GM12878 (cell line): ENCODE measurements around the gene PTCD2. TPM values are rescaled to one million over a fixed set of nuclear protein-coding genes. Genes with fewer than 3 reads are reported as not detected.

Experiments used
- ATAC-seq: fragments of 200-7000 bp; cut with Tn5 transposase; 3 replicates; pipeline ENCODE4 v1.9.1; 2020; ENCODE audit warnings: mild to moderate bottlenecking, moderate library complexity
- BruUV-seq: library from RNA; stranded (reverse); fragments of 400-500 nt; replicated peaks from 2 replicates; lab custom pipeline; 2021; lab: Mats Ljungman, UMichigan
- CTCF ChIA-PET: fragments of 300-600 bp; sonication (Branson Sonifier 250); formaldehyde crosslinking; extraction: SDS; loops from one replicate; lab custom pipeline; 2021; ENCODE audit warnings: inconsistent platforms; lab: Yijun Ruan, JAX
- POLR2A ChIA-PET: fragments of 350-600 bp; formaldehyde crosslinking; extraction: SDS; loops from one replicate; lab custom pipeline; 2021; ENCODE audit warnings: inconsistent platforms; lab: Charles Lee
- RAD21 ChIA-PET: fragments of 300-600 bp; sonication (Branson Sonifier 250); formaldehyde crosslinking; loops from one replicate; lab custom pipeline; 2023; ENCODE audit warnings: antibody characterized with exemption; ENCODE audit not compliant: unreplicated experiment; lab: Charles Lee
- SMC1A ChIA-PET: fragments of 300-600 bp; sonication (Branson Sonifier 250); formaldehyde crosslinking; loops from one replicate; lab custom pipeline; 2023; ENCODE audit not compliant: unreplicated experiment, uncharacterized antibody; lab: Charles Lee
- DNase-seq: peaks from one replicate; pipeline ENCODE4 v3.0.0-alpha.2; 2011; ENCODE audit warnings: low read depth, low spot score
- FAIRE-seq: peaks from 3 replicates; lab custom pipeline; 2011; peaks lifted over from hg19 to GRCh38; lab: Jason Lieb, UNC
- H2AFZ ChIP-seq: 2 replicates; pipeline ENCODE4 v1.6.0; 2011; ENCODE audit warnings: low read depth, low read length, control low read depth; ENCODE audit not compliant: control insufficient read depth
- H3K27ac ChIP-seq: 2 replicates; pipeline ENCODE4 v1.5.1; 2011; ENCODE audit warnings: control low read depth; ENCODE audit not compliant: control insufficient read depth, insufficient read depth
- H3K27me3 ChIP-seq, 2 experiments: replicated peaks in 1 of 2; 2 replicates each; pipeline versions ENCODE4 v1.6.0 to v1.6.1; 2011; ENCODE audit warnings: low read length in 1 of 2; ENCODE audit not compliant: control insufficient read depth in 2 of 2, insufficient read depth in 2 of 2
- H3K36me3 ChIP-seq, 2 experiments: 2 replicates each; pipeline ENCODE4 v1.5.1; 2011; ENCODE audit warnings: low read length in 1 of 2; ENCODE audit not compliant: control insufficient read depth in 2 of 2, insufficient read depth in 2 of 2
- H3K4me1 ChIP-seq: 2 replicates; pipeline ENCODE4 v1.6.1; 2011; ENCODE audit warnings: mild to moderate bottlenecking, low read length, moderate library complexity, mixed read lengths; ENCODE audit not compliant: control insufficient read depth, insufficient read depth
- H3K4me2 ChIP-seq: 2 replicates; pipeline ENCODE4 v1.6.0; 2011; ENCODE audit warnings: control low read depth; ENCODE audit not compliant: control insufficient read depth, insufficient read depth
- H3K4me3 ChIP-seq: fragments of 200-600 bp; sonication (generic); 2 replicates; pipeline ENCODE4 v1.5.1; 2016
- H3K79me2 ChIP-seq: 2 replicates; pipeline ENCODE4 v1.6.0; 2011; ENCODE audit warnings: low read length; ENCODE audit not compliant: control insufficient read depth, insufficient read depth
- H3K9ac ChIP-seq: 2 replicates; pipeline ENCODE4 v1.8.0; 2011; ENCODE audit warnings: low read length, control low read depth, mixed read lengths; ENCODE audit not compliant: control insufficient read depth, insufficient read depth
- H3K9me3 ChIP-seq: replicated peaks from 3 replicates; pipeline ENCODE4 v1.5.1; 2011; ENCODE audit warnings: mild to moderate bottlenecking, low read length; ENCODE audit not compliant: control insufficient read depth, insufficient read depth
- H4K20me1 ChIP-seq: 2 replicates; pipeline ENCODE4 v1.6.0; 2011; ENCODE audit not compliant: control insufficient read depth, insufficient read depth
- BACH1 ChIP-seq: fragments of 450-650 bp; IDR thresholded peaks from 2 replicates; pipeline ENCODE4 v1.6.1; 2017; ENCODE audit warnings: mild to moderate bottlenecking, borderline replicate concordance
- CBX5 ChIP-seq: sonication (generic); IDR thresholded peaks from 2 replicates; pipeline ENCODE4 v1.6.1; 2016; ENCODE audit warnings: low read depth, moderate library complexity, mild to moderate bottlenecking, inconsistent platforms
- CHD4 ChIP-seq: fragments of 200-600 bp; sonication (generic); IDR thresholded peaks from 2 replicates; pipeline ENCODE4 v1.6.1; 2016; ENCODE audit warnings: mild to moderate bottlenecking
- POLR2AphosphoS2 ChIP-seq: IDR thresholded peaks from 2 replicates; pipeline ENCODE4 v1.6.1; 2011; ENCODE audit warnings: low read depth, mild to moderate bottlenecking, low read length, improper control_type of control experiment, moderate library complexity
- WGBS: methylation state at CpG from one replicate; pipeline ENCODE4 v1.1.6; 2016; ENCODE audit warnings: low lambda C conversion rate; ENCODE audit not compliant: insufficient replicate concordance, insufficient coverage; ENCODE audit errors: missing lambda C conversion rate; 5-methylcytosine and 5-hydroxymethylcytosine counted together
- in situ Hi-C: fragments of 300-500 bp; cut with MboI; formaldehyde crosslinking; loops from 9 replicates; pipeline ENCODE4 v1.14.3; 2018; ENCODE audit warnings: mixed read lengths
- intact Hi-C: fragments of 100-400 bp; cut with micrococcal nuclease; formaldehyde crosslinking; loops from one replicate; pipeline ENCODE4 v1.14.2; 2022; ENCODE audit not compliant: unreplicated experiment
- polyA plus RNA-seq, 11 experiments: library from polyadenylated mRNA; depleted of rRNA in 4 of 11; unstranded in 6 of 11; stranded (reverse) in 5 of 11; fragments of >200 nt; fragmentation: Nextera tagmentation in 4 of 11; fragmentation: Illumina TruSeq in 1 of 11; extraction: Ambion mirVana in 4 of 11; extraction: Trizol in 1 of 11; gene quantifications; 1 replicate in 1 of 11; 2 replicates in 10 of 11; pipeline versions ENCODE4 v1.2.1 to v1.2.3, GENCODE V29; 2011 to 2016; ENCODE audit warnings: inconsistent platforms in 2 of 11, missing spikeins in 2 of 11, low read depth in 1 of 11
- total RNA-seq, 4 experiments: library from RNA; depleted of rRNA in 3 of 4; stranded (reverse); fragments of >200 nt in 3 of 4; fragmentation: Illumina TruSeq in 1 of 4; extraction: Trizol in 1 of 4; gene quantifications; 2 replicates each; pipeline versions ENCODE4 v1.2.1 to v1.2.3, GENCODE V29; 2013 to 2021
- TF ChIP-seq, protein P1 (sequence below): IDR thresholded peaks from 2 replicates; pipeline ENCODE4 v1.6.1; 2012; ENCODE audit warnings: low read length, inconsistent platforms
- TF ChIP-seq, protein P2 (sequence below), 3 experiments: IDR thresholded peaks in 2 of 3; conservative IDR thresholded peaks in 1 of 3; 2 replicates each; pipeline ENCODE4 v1.5.1; 2011; ENCODE audit warnings: low read depth in 3 of 3, low read length in 3 of 3, mild to moderate bottlenecking in 3 of 3, control low read depth in 2 of 3, moderate library complexity in 2 of 3, inconsistent platforms in 1 of 3, mixed read lengths in 1 of 3; ENCODE audit not compliant: control insufficient read depth in 2 of 3, insufficient read depth in 1 of 3; ENCODE audit errors: extremely low read depth in 1 of 3
- TF ChIP-seq, protein P3 (sequence below): fragments of 450-650 bp; IDR thresholded peaks from 2 replicates; pipeline ENCODE4 v1.6.1; 2016; ENCODE audit warnings: mild to moderate bottlenecking

The PTCD2 gene
- total and polyA plus RNA-seq, 10 of the 15 experiments (the other 5 are each of a cell fraction or from before 2014, with no cell fraction given) = 8.7 to 15.0 (median 11.9) TPM

DNA sequence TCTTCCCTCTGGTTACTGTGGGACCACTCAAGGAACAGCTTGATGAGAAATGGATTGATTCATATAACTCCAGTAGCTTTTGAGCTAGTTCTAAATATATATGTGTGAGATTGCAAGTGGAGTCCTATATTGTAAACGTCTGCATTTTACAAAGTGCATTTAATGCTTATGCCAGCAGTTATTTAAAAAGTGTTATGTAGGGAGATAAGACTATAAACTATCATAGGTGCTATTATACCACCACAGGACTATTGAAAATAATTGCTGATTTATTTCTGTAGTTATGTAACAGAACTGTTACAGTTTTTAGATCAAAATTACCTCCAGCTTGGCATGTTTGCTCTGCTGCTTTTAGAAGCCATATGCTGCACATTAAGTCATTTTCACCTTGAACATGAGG lies 36.2 kb downstream of the PTCD2 start:
- Histone ChIP-seq H3K27me3 (no peaks in the 10 kb centered on the region), H3K36me3 (peaks cover 2 to 8% of the 10 kb centered on the region in 2 experiments; a peak in 3 of 4 replicates), H3K9ac (no peak overlapping the region), H3K4me1 (no peaks in the 10 kb centered on the region), H3K4me3 (no peak overlapping the region), H4K20me1 (no peaks in the 10 kb centered on the region), H3K27ac (no peak overlapping the region), H3K9me3 (no peaks in the 10 kb centered on the region), H3K79me2 (no peaks in the 10 kb centered on the region), H3K4me2 (no peak overlapping the region), H2AFZ (no peak overlapping the region)
- ATAC-seq = no peak
- POLR2A ChIA-PET = no interaction called here
- FAIRE-seq = no peak
- RAD21 ChIA-PET = interaction anchor here (0.7 to 2.5 kb wide), 3 partner anchors 9 to 167 kb away, joined by 3 to 9 read pairs (median 3); no protein-coding TSS in a partner anchor
- BruUV-seq = no TSS peak
- in situ Hi-C loops = no loop called here
- intact Hi-C loops = no loop called here
- no peak for DNase-seq
- SMC1A ChIA-PET = interaction anchor here (0.7 to 2.3 kb wide), 8 partner anchors 10 to 461 kb away, joined by 3 to 19 read pairs (median 4); no protein-coding TSS in a partner anchor
- WGBS = 60% methylated on average over 1 of the region's 1 CpG
- TF ChIP-seq, protein P1, sequence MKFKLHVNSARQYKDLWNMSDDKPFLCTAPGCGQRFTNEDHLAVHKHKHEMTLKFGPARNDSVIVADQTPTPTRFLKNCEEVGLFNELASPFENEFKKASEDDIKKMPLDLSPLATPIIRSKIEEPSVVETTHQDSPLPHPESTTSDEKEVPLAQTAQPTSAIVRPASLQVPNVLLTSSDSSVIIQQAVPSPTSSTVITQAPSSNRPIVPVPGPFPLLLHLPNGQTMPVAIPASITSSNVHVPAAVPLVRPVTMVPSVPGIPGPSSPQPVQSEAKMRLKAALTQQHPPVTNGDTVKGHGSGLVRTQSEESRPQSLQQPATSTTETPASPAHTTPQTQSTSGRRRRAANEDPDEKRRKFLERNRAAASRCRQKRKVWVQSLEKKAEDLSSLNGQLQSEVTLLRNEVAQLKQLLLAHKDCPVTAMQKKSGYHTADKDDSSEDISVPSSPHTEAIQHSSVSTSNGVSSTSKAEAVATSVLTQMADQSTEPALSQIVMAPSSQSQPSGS = no peak
- TF ChIP-seq CHD4 = no peak
- no peak for TF ChIP-seq BACH1
- TF ChIP-seq, protein P2, sequence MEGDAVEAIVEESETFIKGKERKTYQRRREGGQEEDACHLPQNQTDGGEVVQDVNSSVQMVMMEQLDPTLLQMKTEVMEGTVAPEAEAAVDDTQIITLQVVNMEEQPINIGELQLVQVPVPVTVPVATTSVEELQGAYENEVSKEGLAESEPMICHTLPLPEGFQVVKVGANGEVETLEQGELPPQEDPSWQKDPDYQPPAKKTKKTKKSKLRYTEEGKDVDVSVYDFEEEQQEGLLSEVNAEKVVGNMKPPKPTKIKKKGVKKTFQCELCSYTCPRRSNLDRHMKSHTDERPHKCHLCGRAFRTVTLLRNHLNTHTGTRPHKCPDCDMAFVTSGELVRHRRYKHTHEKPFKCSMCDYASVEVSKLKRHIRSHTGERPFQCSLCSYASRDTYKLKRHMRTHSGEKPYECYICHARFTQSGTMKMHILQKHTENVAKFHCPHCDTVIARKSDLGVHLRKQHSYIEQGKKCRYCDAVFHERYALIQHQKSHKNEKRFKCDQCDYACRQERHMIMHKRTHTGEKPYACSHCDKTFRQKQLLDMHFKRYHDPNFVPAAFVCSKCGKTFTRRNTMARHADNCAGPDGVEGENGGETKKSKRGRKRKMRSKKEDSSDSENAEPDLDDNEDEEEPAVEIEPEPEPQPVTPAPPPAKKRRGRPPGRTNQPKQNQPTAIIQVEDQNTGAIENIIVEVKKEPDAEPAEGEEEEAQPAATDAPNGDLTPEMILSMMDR (IDR thresholded peaks at IDR 0.05 in 2 of 3, conservative IDR thresholded peaks at IDR 0.05 in 1 of 3; ENCODE audit: control insufficient read depth in 2 of 3, extremely low read depth in 1 of 3, insufficient read depth in 1 of 3, low read depth in 3 of 3, low read length in 3 of 3) = no peak
- no peak for TF ChIP-seq CBX5
- no peak for TF ChIP-seq POLR2AphosphoS2
- TF ChIP-seq, protein P3, sequence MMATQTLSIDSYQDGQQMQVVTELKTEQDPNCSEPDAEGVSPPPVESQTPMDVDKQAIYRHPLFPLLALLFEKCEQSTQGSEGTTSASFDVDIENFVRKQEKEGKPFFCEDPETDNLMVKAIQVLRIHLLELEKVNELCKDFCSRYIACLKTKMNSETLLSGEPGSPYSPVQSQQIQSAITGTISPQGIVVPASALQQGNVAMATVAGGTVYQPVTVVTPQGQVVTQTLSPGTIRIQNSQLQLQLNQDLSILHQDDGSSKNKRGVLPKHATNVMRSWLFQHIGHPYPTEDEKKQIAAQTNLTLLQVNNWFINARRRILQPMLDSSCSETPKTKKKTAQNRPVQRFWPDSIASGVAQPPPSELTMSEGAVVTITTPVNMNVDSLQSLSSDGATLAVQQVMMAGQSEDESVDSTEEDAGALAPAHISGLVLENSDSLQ = no peak
- CTCF ChIA-PET = interaction anchor here (0.7 to 3.6 kb wide), 9 partner anchors 9 to 461 kb away, joined by 3 to 30 read pairs (median 4); no protein-coding TSS in a partner anchor
